Spinal cord (tissue), 10 donors: ENCODE results near the gene CFAP61. TPM values are rescaled to one million over a fixed set of nuclear protein-coding genes. Genes with fewer than 3 reads are reported as not detected.
A peak's percentile ranks its signal among the peaks of the same experiment; 100 is the strongest.

Experiments
- DNase-seq, 6 donors: peaks; one replicate each; pipeline versions ENCODE4 v3.0.0 to v3.0.0-alpha.2; 2013 to 2015; ENCODE audit warnings: low spot score in 6 of 6, low read depth in 4 of 6
- H3K27ac ChIP-seq: one replicate; pipeline ENCODE4 v1.5.1; 2013; ENCODE audit warnings: low read depth, low read length, control low read depth
- H3K27me3 ChIP-seq: one replicate; pipeline ENCODE4 v1.6.1; 2013; ENCODE audit warnings: low read length; ENCODE audit not compliant: control insufficient read depth, insufficient read depth
- H3K36me3 ChIP-seq: one replicate; pipeline ENCODE4 v1.6.1; 2013; ENCODE audit warnings: low read length; ENCODE audit not compliant: control insufficient read depth, insufficient read depth
- H3K4me1 ChIP-seq: one replicate; pipeline ENCODE4 v1.6.1; 2013; ENCODE audit warnings: low read length; ENCODE audit not compliant: control insufficient read depth, insufficient read depth
- H3K4me3 ChIP-seq: one replicate; pipeline ENCODE4 v1.5.1; 2013; ENCODE audit warnings: low read depth, low read length, control low read depth
- H3K9me3 ChIP-seq: one replicate; pipeline ENCODE4 v1.6.1; 2013; ENCODE audit warnings: low read length; ENCODE audit not compliant: control insufficient read depth, insufficient read depth
- WGBS: methylation state at CpG from one replicate; pipeline ENCODE4 v1.1.5; 2013; ENCODE audit warnings: missing lambda C conversion rate; ENCODE audit not compliant: insufficient coverage; 5-methylcytosine and 5-hydroxymethylcytosine counted together
- polyA plus RNA-seq, 2 donors: library from polyadenylated mRNA; unstranded; fragments of 120-200 nt; gene quantifications; one replicate each; pipeline ENCODE4 v1.2.1, GENCODE V29; 2013; ENCODE audit not compliant: insufficient read length in 2 of 2
- total RNA-seq, 2 donors: library from RNA; depleted of rRNA in 1 of 2; stranded (reverse); fragments of 120-200 nt in 1 of 2; fragments of >200 nt in 1 of 2; gene quantifications; one replicate each; pipeline versions ENCODE4 v1.2.3 to v1.2.4, GENCODE V29; 2013 to 2014
- donor health status: healthy.

CFAP61 gene
- total and polyA plus RNA-seq, 4 donors: 4.0 to 9.8 (median 7.6) TPM

DNA sequence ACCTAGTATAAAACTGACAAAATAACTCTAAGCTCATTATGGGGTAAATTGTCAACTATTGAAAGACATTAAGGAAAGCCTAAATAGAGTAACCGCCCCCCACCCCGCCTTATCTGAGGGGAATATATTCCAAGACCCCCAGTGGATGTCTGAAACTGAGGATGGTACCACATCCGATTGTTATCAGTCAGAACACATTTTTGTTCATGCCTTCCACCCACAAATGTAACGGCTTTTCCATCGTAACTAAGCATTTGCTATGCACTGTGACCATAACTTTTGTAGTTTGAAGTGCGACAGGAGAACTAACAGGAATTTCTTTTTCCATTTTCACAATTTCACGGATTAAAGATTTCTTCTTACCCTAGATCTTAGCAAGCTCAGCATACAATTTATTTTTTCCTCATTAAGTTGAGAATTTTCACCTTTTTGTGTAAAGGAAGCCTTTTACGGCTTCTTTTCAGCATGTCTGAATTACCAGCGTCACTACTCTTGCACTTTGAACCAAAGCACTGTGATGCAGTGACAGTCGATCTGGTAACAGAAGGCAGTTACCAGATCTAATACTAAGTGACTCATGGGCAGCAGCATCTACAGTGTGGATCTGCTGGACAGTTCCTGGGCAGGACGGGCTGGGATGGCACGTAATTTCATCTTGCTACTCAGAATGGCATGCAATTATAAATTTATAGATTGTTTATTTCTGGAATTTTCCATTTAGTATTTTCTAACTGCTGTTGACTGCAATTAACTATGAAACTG lies 11.8 kb downstream of the CFAP61 start:
- Histone ChIP-seq H3K4me3 (no peak overlapping the region), H3K4me1 (no peaks in the 10 kb centered on the region), H3K36me3 (peaks cover 3% of the 10 kb centered on the region), H3K9me3 (no peaks in the 10 kb centered on the region), H3K27me3 (no peaks in the 10 kb centered on the region), H3K27ac (no peak overlapping the region)
- DNase-seq: no peak
- WGBS: 67% methylated on average over 5 of the region's 12 CpGs

- no peak overlapping the region for H3K27ac ChIP-seq
- no peak overlapping the region for H3K4me3 ChIP-seq
- no CpG with 5 or more reads among the region's 1 CpG for WGBS
- peaks cover 3% of the 10 kb centered on the region for H3K36me3 ChIP-seq
- no peaks in the 10 kb centered on the region for H3K27me3 ChIP-seq
- no peak for DNase-seq
- no peaks in the 10 kb centered on the region for H3K9me3 ChIP-seq
- H3K4me1 ChIP-seq: no peaks in the 10 kb centered on the region
These were observed 13.0 kb downstream of the CFAP61 start for GRCh38 chr20:20065361-20065760.

DNA sequence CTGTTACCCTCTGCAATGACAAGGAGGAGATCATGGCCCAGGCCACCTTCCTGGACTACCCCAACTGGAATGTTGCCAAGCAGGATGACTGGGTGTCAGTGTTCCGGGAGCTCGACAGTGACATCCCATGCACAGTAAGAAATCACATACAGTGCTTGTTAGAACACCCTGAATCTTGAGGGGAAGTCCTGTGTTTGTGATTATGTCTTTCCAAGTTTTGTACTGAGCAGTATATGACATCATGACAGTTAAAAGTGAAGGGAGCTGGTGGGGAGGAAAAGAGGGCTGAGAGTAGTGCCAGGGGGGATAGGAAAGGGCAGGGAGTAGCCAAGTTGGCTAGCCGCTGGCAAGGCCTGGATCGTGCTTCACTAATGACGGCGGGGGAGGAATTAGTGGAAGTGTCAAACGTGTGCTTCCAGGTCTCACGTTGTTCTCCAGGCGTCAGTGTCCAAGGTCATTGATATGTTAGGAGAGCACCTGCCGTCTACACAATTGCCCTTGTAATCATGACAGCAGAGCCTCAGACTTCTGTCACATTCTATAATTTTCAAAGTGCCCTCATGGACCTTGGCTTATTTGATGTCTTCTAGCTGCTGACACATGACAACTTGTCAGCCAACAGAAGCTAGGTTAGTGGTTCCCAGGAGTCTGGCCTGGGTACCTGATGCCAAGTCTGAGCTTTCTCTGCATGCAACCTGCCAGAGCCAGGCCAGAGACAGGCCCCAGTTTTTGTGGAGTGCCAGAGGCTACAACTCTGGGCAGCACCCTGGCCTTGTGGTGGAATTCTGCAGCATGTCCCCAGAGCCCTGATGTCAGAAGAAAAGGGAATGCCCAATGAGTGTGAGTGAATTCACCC lies 18.8 kb downstream of the CFAP61 start:
- Histone ChIP-seq H3K27me3 (no peaks in the 10 kb centered on the region), H3K27ac (no peak overlapping the region), H3K36me3 (no peaks in the 10 kb centered on the region), H3K9me3 (no peaks in the 10 kb centered on the region), H3K4me1 (peaks cover 6% of the 10 kb centered on the region), H3K4me3 (no peak overlapping the region)
- DNase-seq: no peak
- WGBS: 70% methylated on average over 9 of the region's 10 CpGs

GRCh38 chr20:20073801-20074371 lies 21.6 kb downstream of the CFAP61 start:
- H3K27me3 ChIP-seq: no peaks in the 10 kb centered on the region
- H3K27ac ChIP-seq: no peak overlapping the region
- DNase-seq: peak in 2 of 6 donors; percentile 78
- H3K36me3 ChIP-seq: no peaks in the 10 kb centered on the region
- 31% methylated on average over 5 of the region's 15 CpGs for WGBS
- no peak overlapping the region for H3K4me3 ChIP-seq
- H3K9me3 ChIP-seq: no peaks in the 10 kb centered on the region
- peaks cover 8% of the 10 kb centered on the region for H3K4me1 ChIP-seq

GRCh38 chr20:20075032-20075431 lies 22.7 kb downstream of the CFAP61 start:
- WGBS: no CpG with 5 or more reads among the region's 4 CpGs

GRCh38 chr20:20076297-20077065 lies 24.1 kb downstream of the CFAP61 start:
- Histone ChIP-seq H3K27me3 (peaks cover 2% of the 10 kb centered on the region), H3K36me3 (no peaks in the 10 kb centered on the region), H3K4me1 (peaks cover 8% of the 10 kb centered on the region), H3K4me3 (no peak overlapping the region), H3K9me3 (no peaks in the 10 kb centered on the region), H3K27ac (no peak overlapping the region)
- 86% methylated on average over 5 of the region's 9 CpGs for WGBS
- DNase-seq: peak in 2 of 6 donors; percentile 40 to 61

More at GRCh38 chr20:20075032-20075431, 22.7 kb downstream of the CFAP61 start:
- Histone ChIP-seq H3K27ac (no peak overlapping the region), H3K36me3 (no peaks in the 10 kb centered on the region), H3K27me3 (peaks cover 2% of the 10 kb centered on the region), H3K9me3 (no peaks in the 10 kb centered on the region), H3K4me3 (no peak overlapping the region), H3K4me1 (peaks cover 8% of the 10 kb centered on the region)
- DNase-seq: no peak

- H3K36me3 ChIP-seq: no peaks in the 10 kb centered on the region
- peaks cover 8% of the 10 kb centered on the region for H3K4me1 ChIP-seq
- DNase-seq: no peak
- WGBS: 98% methylated on average over 4 of the region's 4 CpGs
- H3K27ac ChIP-seq: no peak overlapping the region
- H3K27me3 ChIP-seq: peaks cover 2% of the 10 kb centered on the region
- no peak overlapping the region for H3K4me3 ChIP-seq
- H3K9me3 ChIP-seq: no peaks in the 10 kb centered on the region
These were observed 25.7 kb downstream of the CFAP61 start for GRCh38 chr20:20078041-20078440.

GRCh38 chr20:20079102-20079784 lies 26.9 kb downstream of the CFAP61 start:
- H3K4me3 ChIP-seq: no peak overlapping the region
- no peak for DNase-seq
- peaks cover 4% of the 10 kb centered on the region for H3K4me1 ChIP-seq
- no peak overlapping the region for H3K27ac ChIP-seq
- WGBS: 91% methylated on average over 1 of the region's 5 CpGs
- no peaks in the 10 kb centered on the region for H3K36me3 ChIP-seq
- H3K27me3 ChIP-seq: peaks cover 2% of the 10 kb centered on the region
- no peaks in the 10 kb centered on the region for H3K9me3 ChIP-seq

DNA sequence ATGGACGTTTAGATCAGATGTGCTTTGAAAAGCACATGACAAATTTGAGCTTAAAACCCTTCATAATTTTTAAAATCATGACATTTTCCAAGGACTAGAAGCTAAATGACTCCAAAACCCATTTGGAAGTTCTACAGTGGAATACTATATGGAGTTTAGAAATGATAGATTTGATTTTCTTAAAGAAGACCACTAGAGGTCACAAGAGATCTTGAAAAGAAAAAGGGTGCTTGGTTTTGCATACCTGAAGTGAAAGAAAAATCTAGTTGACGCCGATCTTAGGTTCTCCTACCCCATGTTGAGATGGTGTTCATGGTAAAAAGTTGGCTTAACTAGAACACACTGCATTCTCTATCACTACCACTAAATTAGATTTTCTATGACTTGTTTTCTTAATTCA lies 31.5 kb downstream of the CFAP61 start:
- DNase-seq: peak in 2 of 6 donors; percentile 72 to 88
- no CpG with 5 or more reads among the region's 3 CpGs for WGBS
- Histone ChIP-seq H3K27ac (no peak overlapping the region), H3K9me3 (no peaks in the 10 kb centered on the region), H3K4me3 (no peak overlapping the region), H3K27me3 (peaks cover 2% of the 10 kb centered on the region), H3K4me1 (no peaks in the 10 kb centered on the region), H3K36me3 (no peaks in the 10 kb centered on the region)
